K562 (cell line): ENCODE data around the gene OPN5. TPM values are rescaled to one million over a fixed set of nuclear protein-coding genes. Genes with fewer than 3 reads are reported as not detected.

Source experiments
- ATAC-seq: fragments of 200-7000 bp; cut with Tn5 transposase; 3 replicates; pipeline ENCODE4 v1.9.1; 2020; ENCODE audit warnings: moderate library complexity
- BruUV-seq: library from RNA; stranded (reverse); fragments of 400-500 nt; replicated peaks from 2 replicates; lab custom pipeline; 2021; lab: Mats Ljungman, UMichigan
- CTCF ChIA-PET: fragments of 300-600 bp; formaldehyde crosslinking; extraction: SDS; loops from one replicate; lab custom pipeline; 2021; ENCODE audit warnings: low intra/inter-chr PET ratio; lab: Yijun Ruan, JAX
- POLR2A ChIA-PET: fragments of 300-600, 350-650 bp; sonication (Branson Sonifier 250); formaldehyde crosslinking; extraction: SDS; loops from one replicate; lab custom pipeline; 2021; ENCODE audit warnings: antibody characterized with exemption, inconsistent platforms; lab: Yijun Ruan, JAX
- DNase-seq, 4 experiments: peaks; one replicate each; pipeline versions ENCODE4 v3.0.0 to v3.0.0-alpha.2; 2011 to 2018; ENCODE audit warnings: low spot score in 3 of 4, mixed read lengths in 3 of 4; ENCODE audit errors: extremely low read depth in 1 of 4
- FAIRE-seq: peaks from 2 replicates; lab custom pipeline; 2011; peaks lifted over from hg19 to GRCh38; lab: Jason Lieb, UNC
- H2AFZ ChIP-seq: 2 replicates; pipeline ENCODE4 v1.6.0; 2011; ENCODE audit warnings: low read depth, low read length, control low read depth, inconsistent platforms
- H3K27ac ChIP-seq: fragments of 200-600 bp; 3 replicates; pipeline ENCODE4 v1.8.0; 2011; ENCODE audit warnings: low read depth, mild to moderate bottlenecking, control low read depth, inconsistent platforms, low read length, moderate library complexity, mixed read lengths; ENCODE audit errors: extremely low read depth
- H3K27me3 ChIP-seq, 2 experiments: fragments of 300-600 bp in 1 of 2; 2 replicates in 1 of 2; 3 replicates in 1 of 2; pipeline versions ENCODE4 v1.6.0 to v1.8.0; 2011; ENCODE audit warnings: inconsistent platforms in 2 of 2, low read length in 2 of 2, mild to moderate bottlenecking in 1 of 2, mixed read lengths in 1 of 2, moderate library complexity in 1 of 2; ENCODE audit not compliant: control insufficient read depth in 2 of 2, insufficient read depth in 2 of 2
- H3K36me3 ChIP-seq: fragments of 300-600 bp; 3 replicates; pipeline ENCODE4 v1.8.0; 2011; ENCODE audit warnings: mild to moderate bottlenecking, low read length, inconsistent platforms; ENCODE audit not compliant: control insufficient read depth, insufficient read depth
- H3K4me1 ChIP-seq, 2 experiments: fragments of 200-600 bp in 1 of 2; replicated peaks in 1 of 2; 2 replicates in 1 of 2; 3 replicates in 1 of 2; pipeline versions ENCODE4 v1.5.1 to v1.8.0; 2011; ENCODE audit warnings: inconsistent platforms in 2 of 2, low read length in 2 of 2, mild to moderate bottlenecking in 1 of 2, mixed read lengths in 1 of 2, moderate library complexity in 1 of 2; ENCODE audit not compliant: control insufficient read depth in 2 of 2, insufficient read depth in 2 of 2
- H3K4me2 ChIP-seq: 2 replicates; pipeline ENCODE4 v1.6.1; 2011; ENCODE audit warnings: low read length, control low read depth, inconsistent platforms, mixed read lengths; ENCODE audit not compliant: insufficient read depth
- H3K4me3 ChIP-seq: fragments of 200-600 bp; sonication (generic), shearing (Covaris generic); 2 replicates; pipeline ENCODE4 v1.5.1; 2016; ENCODE audit warnings: control low read depth, inconsistent platforms
- H3K79me2 ChIP-seq: fragments of 200-600 bp; 3 replicates; pipeline ENCODE4 v1.8.0; 2011; ENCODE audit warnings: low read length, inconsistent platforms; ENCODE audit not compliant: control insufficient read depth, insufficient read depth
- H3K9ac ChIP-seq, 2 experiments: 2 replicates each; pipeline versions ENCODE4 v1.6.0 to v1.6.1; 2011; ENCODE audit warnings: low read depth in 2 of 2, low read length in 2 of 2, control low read depth in 1 of 2, inconsistent platforms in 1 of 2, mild to moderate bottlenecking in 1 of 2, mixed read lengths in 1 of 2; ENCODE audit not compliant: insufficient read depth in 1 of 2
- H3K9me1 ChIP-seq: one replicate; pipeline ENCODE4 v1.6.0; 2011; ENCODE audit warnings: inconsistent platforms, mild to moderate bottlenecking, low read length, moderate library complexity; ENCODE audit not compliant: control insufficient read depth, insufficient read depth
- H3K9me3 ChIP-seq: replicated peaks from 2 replicates; pipeline ENCODE4 v1.5.1; 2011; ENCODE audit warnings: low read depth, low read length, inconsistent platforms; ENCODE audit not compliant: control insufficient read depth, insufficient read depth
- H4K20me1 ChIP-seq: replicated peaks from 2 replicates; pipeline ENCODE4 v1.6.1; 2011; ENCODE audit warnings: low read length, inconsistent platforms, mixed read lengths; ENCODE audit not compliant: control insufficient read depth, insufficient read depth
- ARID4B ChIP-seq: sonication (generic); formaldehyde crosslinking; IDR thresholded peaks from 2 replicates; pipeline ENCODE4 v1.8.0; 2022; ENCODE audit warnings: mild to moderate bottlenecking, missing genetic modification reagents
- ATF4 ChIP-seq: fragments of 450-650 bp; formaldehyde crosslinking; IDR thresholded peaks from 2 replicates; pipeline ENCODE4 v1.4.0; 2022; ENCODE audit warnings: mild to moderate bottlenecking, moderate library complexity
- COPS2 ChIP-seq: fragments of 450-650 bp; conservative IDR thresholded peaks from 2 replicates; pipeline ENCODE4 v1.6.1; 2016; ENCODE audit warnings: mild to moderate bottlenecking, moderate library complexity
- DMBX1 ChIP-seq: fragments of 250-450 bp; sonication (Bioruptor Pico); IDR thresholded peaks from 2 replicates; pipeline ENCODE4 v1.8.0; 2022; ENCODE audit warnings: inconsistent platforms, mild to moderate bottlenecking, moderate library complexity, borderline replicate concordance
- HEY1 ChIP-seq: fragments of 250-450 bp; sonication (Bioruptor Pico); IDR thresholded peaks from 2 replicates; pipeline ENCODE4 v1.5.0; 2020; ENCODE audit warnings: mild to moderate bottlenecking, moderate library complexity, borderline replicate concordance
- HLTF ChIP-seq: fragments of 450-650 bp; IDR thresholded peaks from 2 replicates; pipeline ENCODE4 v1.6.1; 2016
- KLF13 ChIP-seq: fragments of 450-650 bp; IDR thresholded peaks from 2 replicates; pipeline ENCODE4 v1.6.1; 2016; ENCODE audit warnings: missing genetic modification characterization, low read depth, mild to moderate bottlenecking, missing compliant biosample characterization, moderate library complexity, borderline replicate concordance
- POLR2A ChIP-seq: fragments of 450-650 bp; conservative IDR thresholded peaks from 2 replicates; pipeline ENCODE4 v1.6.1; 2016
- POLR2H ChIP-seq: IDR thresholded peaks from 2 replicates; pipeline ENCODE4 v1.6.1; 2016; ENCODE audit warnings: missing genetic modification characterization, low read depth, mild to moderate bottlenecking, control low read depth, missing compliant biosample characterization, moderate library complexity
- POLR3A ChIP-seq: IDR thresholded peaks from 2 replicates; pipeline ENCODE4 v1.6.1; 2011; ENCODE audit warnings: borderline replicate concordance, mild to moderate bottlenecking, moderate library complexity; ENCODE audit not compliant: insufficient read length, insufficient read depth; ENCODE audit errors: extremely low read depth
- SUPT5H ChIP-seq: fragments of 450-650 bp; IDR thresholded peaks from 2 replicates; pipeline ENCODE4 v1.6.1; 2016
- TAF7 ChIP-seq: fragments of 450-650 bp; IDR thresholded peaks from 2 replicates; pipeline ENCODE4 v1.6.1; 2016; ENCODE audit warnings: missing genetic modification characterization, missing compliant biosample characterization
- TCF15 ChIP-seq: fragments of 250-450 bp; sonication (Bioruptor Pico); IDR thresholded peaks from 2 replicates; pipeline ENCODE4 v1.8.0; 2022; ENCODE audit warnings: moderate library complexity, mild to moderate bottlenecking, inconsistent platforms
- ZNF551 ChIP-seq: fragments of 250-450 bp; sonication (Bioruptor Pico); IDR thresholded peaks from 2 replicates; pipeline ENCODE4 v1.5.0; 2021; ENCODE audit warnings: mild to moderate bottlenecking, moderate library complexity
- ZNF586 ChIP-seq: fragments of 450-650 bp; formaldehyde crosslinking; conservative IDR thresholded peaks from 2 replicates; pipeline ENCODE4 v1.4.0; 2020; ENCODE audit warnings: mild to moderate bottlenecking, moderate library complexity
- WGBS: fragments of 100-300 bp; shearing (Covaris generic); methylation state at CpG from one replicate; pipeline ENCODE4 v1.1.6; 2016; ENCODE audit warnings: low coverage, mixed read lengths; ENCODE audit not compliant: insufficient coverage; ENCODE audit errors: missing lambda C conversion rate; 5-methylcytosine and 5-hydroxymethylcytosine counted together
- in situ Hi-C: fragments of 300-500 bp; cut with MboI; formaldehyde crosslinking; loops from 4 replicates; pipeline ENCODE4 v1.15.0; 2018; ENCODE audit warnings: inconsistent platforms, mixed read lengths
- intact Hi-C: fragments of 100-400 bp; cut with micrococcal nuclease; formaldehyde crosslinking; loops from 2 replicates; pipeline ENCODE4 v1.14.2; 2022
- polyA plus RNA-seq, 8 experiments: library from polyadenylated mRNA; depleted of rRNA in 4 of 8; stranded (reverse) in 5 of 8; unstranded in 3 of 8; fragments of >200 nt; fragmentation: Nextera tagmentation in 2 of 8; fragmentation: Illumina TruSeq in 1 of 8; extraction: Ambion mirVana in 2 of 8; extraction: Trizol in 1 of 8; gene quantifications; 2 replicates each; pipeline versions ENCODE4 v1.2.1 to v1.2.3, GENCODE V29; 2011 to 2014; ENCODE audit warnings: inconsistent platforms in 1 of 8, missing spikeins in 1 of 8
- total RNA-seq, 7 experiments: library from RNA; depleted of rRNA in 6 of 7; stranded (reverse); fragments of >200 nt in 6 of 7; fragmentation: Illumina TruSeq in 2 of 7; extraction: Trizol in 2 of 7; gene quantifications; 2 replicates each; pipeline versions ENCODE4 v1.2.1 to v1.2.3, GENCODE V29; 2011 to 2021; ENCODE audit warnings: low replicate concordance in 1 of 7

Gene OPN5
- total and polyA plus RNA-seq, 9 of the 15 experiments (the other 6 are each of a cell fraction or from before 2014, with no cell fraction given): not detected

- no peak overlapping the region for H3K4me2 ChIP-seq
- no peaks in the 10 kb centered on the region for H4K20me1 ChIP-seq
- no TSS peak for BruUV-seq
- H3K27me3 ChIP-seq: no peaks in the 10 kb centered on the region
- ChIA-PET POLR2A (no interaction called here), CTCF (no interaction called here)
- H3K4me3 ChIP-seq: no peak overlapping the region
- no peak overlapping the region for H2AFZ ChIP-seq
- in situ Hi-C loops: loop anchor here (10.0 kb wide), 1 partner anchor 1640 kb away; no protein-coding TSS in a partner anchor
- intact Hi-C loops: loop anchor here (10.0 kb wide), 1 partner anchor 1830 kb away; no protein-coding TSS in a partner anchor
- peaks cover 3% of the 10 kb centered on the region for H3K9me1 ChIP-seq
- no peak overlapping the region for H3K9ac ChIP-seq
- no peak for TF ChIP-seq TAF7 (tag)
- no peak for TF ChIP-seq TCF15 (CRISPR knock-in tag)
- TF ChIP-seq ARID4B (CRISPR knock-in tag): no peak
- TF ChIP-seq KLF13 (tag): no peak
- no peak for TF ChIP-seq SUPT5H
- no peak for TF ChIP-seq DMBX1 (CRISPR knock-in tag)
- TF ChIP-seq POLR2H (tag): no peak
- TF ChIP-seq POLR2A: no peak
- TF ChIP-seq POLR3A: no peak
- no peak for TF ChIP-seq HLTF
- no peak for TF ChIP-seq ZNF551
- TF ChIP-seq COPS2: no peak
- TF ChIP-seq ATF4 (CRISPR knock-in tag): no peak
- TF ChIP-seq ZNF586: no peak
- no peak for TF ChIP-seq HEY1 (CRISPR knock-in tag)
- H3K36me3 ChIP-seq: no peaks in the 10 kb centered on the region
- ATAC-seq: no peak
- no peak overlapping the region for H3K27ac ChIP-seq
- H3K4me1 ChIP-seq: no peaks in the 10 kb centered on the region
- WGBS: 0% methylated on average over 2 of the region's 2 CpGs
- H3K79me2 ChIP-seq: no peaks in the 10 kb centered on the region
- DNase-seq: no peak
- no peak for FAIRE-seq
- H3K9me3 ChIP-seq: no peaks in the 10 kb centered on the region
These were observed 3.4 kb downstream of the OPN5 start for GRCh38 chr6:47785182-47785581.
